ENCODE data around the gene GNG3. TPM values are rescaled to one million over a fixed set of nuclear protein-coding genes. Genes with fewer than 3 reads are reported as not detected.
A peak's percentile ranks its signal among the peaks of the same experiment; 100 is the strongest.

The GNG3 gene
- total RNA-seq, 1 experiment from 2014 or later = not detected

DNA sequence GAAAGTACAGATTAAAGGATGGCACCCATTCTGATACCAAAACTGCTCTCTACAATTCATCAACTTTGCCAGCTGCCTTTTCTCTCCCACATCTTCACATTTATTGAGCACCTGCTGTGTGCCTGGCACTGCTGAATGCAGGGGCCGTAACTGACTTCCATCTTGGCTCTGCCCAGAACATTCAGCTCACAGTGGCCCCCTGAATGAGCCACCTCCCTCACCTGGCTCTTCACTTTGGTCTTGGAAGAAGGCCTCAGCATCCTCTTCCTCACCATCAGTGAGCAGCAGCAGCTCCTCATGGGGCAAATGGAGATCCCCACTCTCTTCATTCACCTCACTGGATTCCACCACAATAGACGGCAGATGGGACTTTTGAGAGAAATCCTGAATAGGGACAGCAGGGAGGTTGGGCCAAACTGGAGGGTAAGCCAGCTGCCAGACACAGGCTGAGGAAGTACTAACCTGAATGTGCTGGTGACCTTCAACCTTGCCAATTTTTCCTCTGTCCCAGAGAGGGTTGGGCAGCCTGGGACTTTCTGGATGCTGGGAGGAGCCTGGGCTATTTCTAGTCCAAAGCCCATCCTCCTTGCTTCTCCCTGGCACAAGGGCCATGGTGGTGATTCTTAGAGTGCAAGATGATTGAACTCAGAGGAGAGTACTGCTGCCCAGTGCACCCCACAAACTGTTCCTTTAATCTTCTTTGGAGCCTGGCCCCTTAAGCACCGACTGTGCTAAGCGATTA lies 37.9 kb upstream of the GNG3 start:
- peak overlapping the region; percentile 92 for H3K4me3 ChIP-seq (ENCODE audit: low read length)
- TF ChIP-seq EZH2 (IDR thresholded peaks at IDR 0.05; ENCODE audit: low read length, unreplicated experiment) (no peak), EZH2phosphoT487 (IDR thresholded peaks at IDR 0.05; ENCODE audit: borderline replicate concordance, low read length) (no peak)
- TF ChIP-seq, protein P1, sequence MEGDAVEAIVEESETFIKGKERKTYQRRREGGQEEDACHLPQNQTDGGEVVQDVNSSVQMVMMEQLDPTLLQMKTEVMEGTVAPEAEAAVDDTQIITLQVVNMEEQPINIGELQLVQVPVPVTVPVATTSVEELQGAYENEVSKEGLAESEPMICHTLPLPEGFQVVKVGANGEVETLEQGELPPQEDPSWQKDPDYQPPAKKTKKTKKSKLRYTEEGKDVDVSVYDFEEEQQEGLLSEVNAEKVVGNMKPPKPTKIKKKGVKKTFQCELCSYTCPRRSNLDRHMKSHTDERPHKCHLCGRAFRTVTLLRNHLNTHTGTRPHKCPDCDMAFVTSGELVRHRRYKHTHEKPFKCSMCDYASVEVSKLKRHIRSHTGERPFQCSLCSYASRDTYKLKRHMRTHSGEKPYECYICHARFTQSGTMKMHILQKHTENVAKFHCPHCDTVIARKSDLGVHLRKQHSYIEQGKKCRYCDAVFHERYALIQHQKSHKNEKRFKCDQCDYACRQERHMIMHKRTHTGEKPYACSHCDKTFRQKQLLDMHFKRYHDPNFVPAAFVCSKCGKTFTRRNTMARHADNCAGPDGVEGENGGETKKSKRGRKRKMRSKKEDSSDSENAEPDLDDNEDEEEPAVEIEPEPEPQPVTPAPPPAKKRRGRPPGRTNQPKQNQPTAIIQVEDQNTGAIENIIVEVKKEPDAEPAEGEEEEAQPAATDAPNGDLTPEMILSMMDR (conservative IDR thresholded peaks at IDR 0.05; ENCODE audit: low read depth, low read length) = no peak
- CTCF ChIA-PET = no interaction called here
- peak overlapping the region; percentile 85 for H3K4me2 ChIP-seq (ENCODE audit: low read length)
- no peaks in the 10 kb centered on the region for H3K9me3 ChIP-seq (ENCODE audit: low read length)
- peaks cover 86% of the 10 kb centered on the region for H3K79me2 ChIP-seq (ENCODE audit: low read length)
- H4K20me1 ChIP-seq (ENCODE audit: low read length) = peaks cover 14% of the 10 kb centered on the region; the same call in 1 of the 2 replicates
- peak; percentile 42 for DNase-seq
- H3K9ac ChIP-seq (ENCODE audit: low read length) = no peak overlapping the region
- peaks cover 13% of the 10 kb centered on the region for H3F3A ChIP-seq (ENCODE audit: low read length, unreplicated experiment)
- H3K36me3 ChIP-seq (ENCODE audit: low read depth, low read length) = peaks cover 12% of the 10 kb centered on the region
- no peaks in the 10 kb centered on the region for H3K27me3 ChIP-seq (ENCODE audit: low read length)
- no peak overlapping the region for H3K27ac ChIP-seq (ENCODE audit: low read length)
- no peak overlapping the region for H2AFZ ChIP-seq (ENCODE audit: low read length)
- peaks cover 45% of the 10 kb centered on the region for H3K4me1 ChIP-seq (ENCODE audit: insufficient read depth, low read length)
- no TSS peak for BruUV-seq (replicated peaks)
- H3K9me2 ChIP-seq (replicated peaks; ENCODE audit: low read length) = no peaks in the 10 kb centered on the region
- intact Hi-C loops (cut with micrococcal nuclease) = loop anchor here (5.0 kb wide), 1 partner anchor 67 kb away; the partner anchor contains the start of gene MTA2
- POLR2A ChIA-PET (ENCODE audit: unreplicated experiment) = interaction anchor here (0.6 to 0.7 kb wide), 2 partner anchors 20 to 101 kb away, joined by 3 to 4 read pairs; partner anchors contain the start of gene TAF6L
- no peak for ATAC-seq

DNA sequence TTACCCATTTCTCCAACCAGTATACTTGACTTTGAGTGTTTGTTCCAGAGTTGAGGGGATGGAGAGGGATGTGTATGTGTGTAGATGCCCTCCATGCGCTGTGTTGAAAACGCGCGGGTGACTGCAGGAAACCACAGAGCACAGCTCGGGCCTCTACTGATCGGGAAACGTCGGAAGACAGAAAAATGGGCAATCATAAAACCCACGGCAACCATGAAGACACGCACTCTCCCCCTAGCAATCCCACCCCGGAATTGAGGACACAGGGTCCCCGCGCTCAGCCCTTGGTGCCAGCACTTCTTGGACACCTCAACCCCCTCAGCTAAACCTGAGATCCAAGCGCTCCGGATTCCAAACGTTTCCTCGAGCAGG lies 36.3 kb upstream of the GNG3 start:
- no TSS peak for BruUV-seq (replicated peaks)
- ATAC-seq (peak; percentile 11), DNase-seq (no peak)
- peak overlapping the region; percentile 80 for H3K27ac ChIP-seq (ENCODE audit: low read length)
- ChIA-PET CTCF (interaction anchor here (0.5 to 0.7 kb wide), 2 partner anchors 15 to 210 kb away, joined by 3 read pairs; partner anchors contain the start of gene SLC3A2), POLR2A (ENCODE audit: unreplicated experiment) (interaction anchor here (0.6 to 1.3 kb wide), 4 partner anchors 10 to 80 kb away, joined by 3 to 7 read pairs (median 4); partner anchors contain the start of genes HNRNPUL2 and TUT1)
- intact Hi-C loops (cut with micrococcal nuclease) = loop anchor here (5.0 kb wide), 1 partner anchor 69 kb away; the partner anchor contains the start of gene MTA2
- H3K27me3 ChIP-seq (ENCODE audit: low read length) = no peaks in the 10 kb centered on the region
- H3K36me3 ChIP-seq (ENCODE audit: low read depth, low read length) = peaks cover 14% of the 10 kb centered on the region
- peaks cover 7% of the 10 kb centered on the region; the same call in 1 of the 2 replicates for H4K20me1 ChIP-seq (ENCODE audit: low read length)
- peak overlapping the region; percentile 92 for H3K4me3 ChIP-seq (ENCODE audit: low read length)
- peaks cover 43% of the 10 kb centered on the region for H3K4me1 ChIP-seq (ENCODE audit: insufficient read depth, low read length)
- H2AFZ ChIP-seq (ENCODE audit: low read length) = peak overlapping the region; percentile 83
- no peaks in the 10 kb centered on the region for H3K9me3 ChIP-seq (ENCODE audit: low read length)
- no peaks in the 10 kb centered on the region for H3K9me2 ChIP-seq (replicated peaks; ENCODE audit: low read length)
- H3K9ac ChIP-seq (ENCODE audit: low read length) = peak overlapping the region; percentile 91
- H3K4me2 ChIP-seq (ENCODE audit: low read length) = peak overlapping the region; percentile 85
- TF ChIP-seq EZH2 (IDR thresholded peaks at IDR 0.05; ENCODE audit: low read length, unreplicated experiment) (no peak), EZH2phosphoT487 (IDR thresholded peaks at IDR 0.05; ENCODE audit: borderline replicate concordance, low read length) (no peak)
- TF ChIP-seq, protein P1 (conservative IDR thresholded peaks at IDR 0.05; ENCODE audit: low read depth, low read length) = no peak
- peaks cover 13% of the 10 kb centered on the region for H3F3A ChIP-seq (ENCODE audit: low read length, unreplicated experiment)
- H3K79me2 ChIP-seq (ENCODE audit: low read length) = peaks cover 74% of the 10 kb centered on the region
